ENCODE data around the gene HYCC1. TPM values are rescaled to one million over a fixed set of nuclear protein-coding genes. Genes with fewer than 3 reads are reported as not detected.

HYCC1 gene
- total and polyA plus RNA-seq, 9 of the 15 experiments (the other 6 are each of a cell fraction or from before 2014, with no cell fraction given) = 11.2 to 40.6 (median 37.9) TPM

DNA sequence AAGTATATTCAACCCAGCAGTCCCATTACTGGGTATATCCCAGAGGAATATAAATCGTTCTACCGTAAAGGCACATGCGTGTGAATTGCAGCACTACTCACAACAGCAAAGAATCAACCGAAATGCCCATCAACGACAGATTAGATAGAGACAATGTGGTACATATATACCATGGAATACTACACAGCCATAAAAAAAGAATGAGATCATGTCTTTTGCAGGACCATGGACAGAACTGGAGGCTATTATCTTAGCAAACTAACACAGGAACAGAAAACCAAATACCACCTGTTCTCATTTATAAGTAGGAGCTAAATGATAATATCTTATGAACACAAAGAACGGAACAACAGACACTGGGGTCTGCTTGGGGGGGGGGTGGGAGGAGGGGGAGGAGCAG is 47.4 kb upstream of the HYCC1 start:
- no peaks in the 10 kb centered on the region for H4K20me1 ChIP-seq (replicated peaks; ENCODE audit: control insufficient read depth, insufficient read depth, low read length)
- FAIRE-seq = no peak
- no peak for TF ChIP-seq RBM25 (IDR thresholded peaks at IDR 0.05; ENCODE audit: low read depth, low read length, severe bottlenecking)
- TF ChIP-seq NCOA6 (IDR thresholded peaks at IDR 0.05) = no peak
- no peak for TF ChIP-seq ILK (tag; IDR thresholded peaks at IDR 0.05; ENCODE audit: borderline replicate concordance, low read depth)
- TF ChIP-seq, protein P1, sequence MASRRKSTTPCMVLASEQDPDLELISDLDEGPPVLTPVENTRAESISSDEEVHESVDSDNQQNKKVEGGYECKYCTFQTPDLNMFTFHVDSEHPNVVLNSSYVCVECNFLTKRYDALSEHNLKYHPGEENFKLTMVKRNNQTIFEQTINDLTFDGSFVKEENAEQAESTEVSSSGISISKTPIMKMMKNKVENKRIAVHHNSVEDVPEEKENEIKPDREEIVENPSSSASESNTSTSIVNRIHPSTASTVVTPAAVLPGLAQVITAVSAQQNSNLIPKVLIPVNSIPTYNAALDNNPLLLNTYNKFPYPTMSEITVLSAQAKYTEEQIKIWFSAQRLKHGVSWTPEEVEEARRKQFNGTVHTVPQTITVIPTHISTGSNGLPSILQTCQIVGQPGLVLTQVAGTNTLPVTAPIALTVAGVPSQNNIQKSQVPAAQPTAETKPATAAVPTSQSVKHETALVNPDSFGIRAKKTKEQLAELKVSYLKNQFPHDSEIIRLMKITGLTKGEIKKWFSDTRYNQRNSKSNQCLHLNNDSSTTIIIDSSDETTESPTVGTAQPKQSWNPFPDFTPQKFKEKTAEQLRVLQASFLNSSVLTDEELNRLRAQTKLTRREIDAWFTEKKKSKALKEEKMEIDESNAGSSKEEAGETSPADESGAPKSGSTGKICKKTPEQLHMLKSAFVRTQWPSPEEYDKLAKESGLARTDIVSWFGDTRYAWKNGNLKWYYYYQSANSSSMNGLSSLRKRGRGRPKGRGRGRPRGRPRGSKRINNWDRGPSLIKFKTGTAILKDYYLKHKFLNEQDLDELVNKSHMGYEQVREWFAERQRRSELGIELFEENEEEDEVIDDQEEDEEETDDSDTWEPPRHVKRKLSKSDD (conservative IDR thresholded peaks at IDR 0.05; ENCODE audit: low read length) = no peak
- no peak for TF ChIP-seq NBN (IDR thresholded peaks at IDR 0.05; ENCODE audit: low read depth)
- no peak for TF ChIP-seq MEIS2 (IDR thresholded peaks at IDR 0.05; ENCODE audit: partially characterized antibody)
- TF ChIP-seq, protein P2, sequence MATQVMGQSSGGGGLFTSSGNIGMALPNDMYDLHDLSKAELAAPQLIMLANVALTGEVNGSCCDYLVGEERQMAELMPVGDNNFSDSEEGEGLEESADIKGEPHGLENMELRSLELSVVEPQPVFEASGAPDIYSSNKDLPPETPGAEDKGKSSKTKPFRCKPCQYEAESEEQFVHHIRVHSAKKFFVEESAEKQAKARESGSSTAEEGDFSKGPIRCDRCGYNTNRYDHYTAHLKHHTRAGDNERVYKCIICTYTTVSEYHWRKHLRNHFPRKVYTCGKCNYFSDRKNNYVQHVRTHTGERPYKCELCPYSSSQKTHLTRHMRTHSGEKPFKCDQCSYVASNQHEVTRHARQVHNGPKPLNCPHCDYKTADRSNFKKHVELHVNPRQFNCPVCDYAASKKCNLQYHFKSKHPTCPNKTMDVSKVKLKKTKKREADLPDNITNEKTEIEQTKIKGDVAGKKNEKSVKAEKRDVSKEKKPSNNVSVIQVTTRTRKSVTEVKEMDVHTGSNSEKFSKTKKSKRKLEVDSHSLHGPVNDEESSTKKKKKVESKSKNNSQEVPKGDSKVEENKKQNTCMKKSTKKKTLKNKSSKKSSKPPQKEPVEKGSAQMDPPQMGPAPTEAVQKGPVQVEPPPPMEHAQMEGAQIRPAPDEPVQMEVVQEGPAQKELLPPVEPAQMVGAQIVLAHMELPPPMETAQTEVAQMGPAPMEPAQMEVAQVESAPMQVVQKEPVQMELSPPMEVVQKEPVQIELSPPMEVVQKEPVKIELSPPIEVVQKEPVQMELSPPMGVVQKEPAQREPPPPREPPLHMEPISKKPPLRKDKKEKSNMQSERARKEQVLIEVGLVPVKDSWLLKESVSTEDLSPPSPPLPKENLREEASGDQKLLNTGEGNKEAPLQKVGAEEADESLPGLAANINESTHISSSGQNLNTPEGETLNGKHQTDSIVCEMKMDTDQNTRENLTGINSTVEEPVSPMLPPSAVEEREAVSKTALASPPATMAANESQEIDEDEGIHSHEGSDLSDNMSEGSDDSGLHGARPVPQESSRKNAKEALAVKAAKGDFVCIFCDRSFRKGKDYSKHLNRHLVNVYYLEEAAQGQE (IDR thresholded peaks at IDR 0.05; ENCODE audit: borderline replicate concordance) = peak; percentile 60
- TF ChIP-seq, protein P2 (CRISPR knock-in tag; IDR thresholded peaks at IDR 0.05; ENCODE audit: low read depth) = no peak
- TF ChIP-seq, protein P3, sequence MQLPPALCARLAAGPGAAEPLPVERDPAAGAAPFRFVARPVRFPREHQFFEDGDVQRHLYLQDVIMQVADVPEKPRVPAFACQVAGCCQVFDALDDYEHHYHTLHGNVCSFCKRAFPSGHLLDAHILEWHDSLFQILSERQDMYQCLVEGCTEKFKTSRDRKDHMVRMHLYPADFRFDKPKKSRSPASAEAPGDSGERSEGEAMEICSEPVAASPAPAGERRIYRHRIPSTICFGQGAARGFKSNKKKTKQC (CRISPR knock-in tag; IDR thresholded peaks at IDR 0.05) = no peak
- peak; percentile 86 for TF ChIP-seq ZNF146 (CRISPR knock-in tag; IDR thresholded peaks at IDR 0.05; ENCODE audit: unreplicated experiment)
- no peak overlapping the region for H3K9ac ChIP-seq (ENCODE audit: insufficient read depth in 1 of 2, low read depth in 2 of 2, low read length in 2 of 2)
- H3K27me3 ChIP-seq (ENCODE audit: control insufficient read depth in 2 of 2, insufficient read depth in 2 of 2, low read length in 2 of 2) = no peaks in the 10 kb centered on the region
- BruUV-seq (replicated peaks) = no TSS peak
- ChIA-PET POLR2A (interaction anchor here (1.3 kb wide), 1 partner anchor 206 kb away, joined by 3 read pairs; no protein-coding TSS in a partner anchor), CTCF (ENCODE audit: low intra/inter-chr PET ratio) (interaction anchor here (0.7 to 1.2 kb wide), 2 partner anchors 209 to 501 kb away, joined by 3 to 4 read pairs; no protein-coding TSS in a partner anchor)
- H3K79me2 ChIP-seq (ENCODE audit: control insufficient read depth, insufficient read depth, low read length) = no peaks in the 10 kb centered on the region
- no peaks in the 10 kb centered on the region for H3K9me3 ChIP-seq (replicated peaks; ENCODE audit: control insufficient read depth, insufficient read depth, low read depth, low read length)
- no peak for ATAC-seq
- 88% methylated on average over 6 of the region's 6 CpGs for WGBS (ENCODE audit: insufficient coverage, low coverage, missing lambda C conversion rate)
- no peak overlapping the region for H3K4me2 ChIP-seq (ENCODE audit: insufficient read depth, low read length)
- no peaks in the 10 kb centered on the region for H3K9me1 ChIP-seq (ENCODE audit: control insufficient read depth, insufficient read depth, low read length)
- H2AFZ ChIP-seq (ENCODE audit: low read depth, low read length) = no peak overlapping the region
- peaks cover 5 to 7% of the 10 kb centered on the region in 2 experiments for H3K4me1 ChIP-seq (replicated peaks in 1 of 2; ENCODE audit: control insufficient read depth in 2 of 2, insufficient read depth in 2 of 2, low read length in 2 of 2)
- no peaks in the 10 kb centered on the region for H3K36me3 ChIP-seq (ENCODE audit: control insufficient read depth, insufficient read depth, low read length)
- H3K27ac ChIP-seq (ENCODE audit: extremely low read depth, low read depth, low read length) = no peak overlapping the region
- in situ Hi-C loops (cut with MboI) (no loop called here), intact Hi-C loops (cut with micrococcal nuclease) (no loop called here)
- no peak overlapping the region for H3K4me3 ChIP-seq
- no peak for DNase-seq (ENCODE audit: extremely low read depth in 1 of 4, low spot score in 3 of 4)

Measured in K562 (cell line).